ENCODE data around the gene PARP3. TPM values are rescaled to one million over a fixed set of nuclear protein-coding genes. Genes with fewer than 3 reads are reported as not detected.

PARP3 gene
- total RNA-seq, 2 donors from 2014 or later, result 22.0 to 45.9 TPM

DNA sequence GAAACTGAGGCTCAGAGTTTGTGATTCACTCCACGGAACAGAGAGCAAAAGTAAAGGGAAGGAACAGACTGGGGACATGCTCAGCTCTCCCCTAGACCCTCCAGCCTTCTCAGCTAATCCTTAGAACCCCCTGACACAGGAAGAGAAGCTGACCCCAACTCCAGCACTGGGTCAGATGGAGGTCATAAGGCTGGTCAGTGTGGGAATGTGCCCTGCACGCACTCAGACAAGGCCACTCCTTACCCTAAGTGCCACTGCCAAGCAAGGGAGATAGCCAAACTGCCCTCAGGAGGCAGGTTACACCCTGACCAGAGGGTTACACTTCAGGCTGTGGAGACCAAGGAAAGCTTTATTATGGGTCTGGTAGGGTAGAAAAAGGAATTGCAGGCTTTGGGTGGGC, 52.4 kb downstream of the PARP3 start:
- intact Hi-C loops (cut with DNase I), result no loop called here
- TF ChIP-seq POLR2AphosphoS5 (IDR thresholded peaks at IDR 0.05), result no peak
- TF ChIP-seq POLR2A (IDR thresholded peaks at IDR 0.05), result no peak
- TF ChIP-seq, protein P1, sequence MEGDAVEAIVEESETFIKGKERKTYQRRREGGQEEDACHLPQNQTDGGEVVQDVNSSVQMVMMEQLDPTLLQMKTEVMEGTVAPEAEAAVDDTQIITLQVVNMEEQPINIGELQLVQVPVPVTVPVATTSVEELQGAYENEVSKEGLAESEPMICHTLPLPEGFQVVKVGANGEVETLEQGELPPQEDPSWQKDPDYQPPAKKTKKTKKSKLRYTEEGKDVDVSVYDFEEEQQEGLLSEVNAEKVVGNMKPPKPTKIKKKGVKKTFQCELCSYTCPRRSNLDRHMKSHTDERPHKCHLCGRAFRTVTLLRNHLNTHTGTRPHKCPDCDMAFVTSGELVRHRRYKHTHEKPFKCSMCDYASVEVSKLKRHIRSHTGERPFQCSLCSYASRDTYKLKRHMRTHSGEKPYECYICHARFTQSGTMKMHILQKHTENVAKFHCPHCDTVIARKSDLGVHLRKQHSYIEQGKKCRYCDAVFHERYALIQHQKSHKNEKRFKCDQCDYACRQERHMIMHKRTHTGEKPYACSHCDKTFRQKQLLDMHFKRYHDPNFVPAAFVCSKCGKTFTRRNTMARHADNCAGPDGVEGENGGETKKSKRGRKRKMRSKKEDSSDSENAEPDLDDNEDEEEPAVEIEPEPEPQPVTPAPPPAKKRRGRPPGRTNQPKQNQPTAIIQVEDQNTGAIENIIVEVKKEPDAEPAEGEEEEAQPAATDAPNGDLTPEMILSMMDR (IDR thresholded peaks at IDR 0.05), result no peak
- H3K27ac ChIP-seq, result peak overlapping the region in 1 of 2 donors; percentile 88
- 78% methylated on average over 2 of the region's 2 CpGs for WGBS
- no peaks in the 10 kb centered on the region for H3K9me3 ChIP-seq
- no peak for DNase-seq (ENCODE audit: low spot score)
- peak overlapping the region; percentile 55 to 80 for H3K4me3 ChIP-seq
- H3K36me3 ChIP-seq, result no peaks in the 10 kb centered on the region
- peaks cover 7% of the 10 kb centered on the region for H3K4me1 ChIP-seq (replicated peaks)
- no peaks in the 10 kb centered on the region for H3K27me3 ChIP-seq (replicated peaks; ENCODE audit: insufficient read depth)

DNA sequence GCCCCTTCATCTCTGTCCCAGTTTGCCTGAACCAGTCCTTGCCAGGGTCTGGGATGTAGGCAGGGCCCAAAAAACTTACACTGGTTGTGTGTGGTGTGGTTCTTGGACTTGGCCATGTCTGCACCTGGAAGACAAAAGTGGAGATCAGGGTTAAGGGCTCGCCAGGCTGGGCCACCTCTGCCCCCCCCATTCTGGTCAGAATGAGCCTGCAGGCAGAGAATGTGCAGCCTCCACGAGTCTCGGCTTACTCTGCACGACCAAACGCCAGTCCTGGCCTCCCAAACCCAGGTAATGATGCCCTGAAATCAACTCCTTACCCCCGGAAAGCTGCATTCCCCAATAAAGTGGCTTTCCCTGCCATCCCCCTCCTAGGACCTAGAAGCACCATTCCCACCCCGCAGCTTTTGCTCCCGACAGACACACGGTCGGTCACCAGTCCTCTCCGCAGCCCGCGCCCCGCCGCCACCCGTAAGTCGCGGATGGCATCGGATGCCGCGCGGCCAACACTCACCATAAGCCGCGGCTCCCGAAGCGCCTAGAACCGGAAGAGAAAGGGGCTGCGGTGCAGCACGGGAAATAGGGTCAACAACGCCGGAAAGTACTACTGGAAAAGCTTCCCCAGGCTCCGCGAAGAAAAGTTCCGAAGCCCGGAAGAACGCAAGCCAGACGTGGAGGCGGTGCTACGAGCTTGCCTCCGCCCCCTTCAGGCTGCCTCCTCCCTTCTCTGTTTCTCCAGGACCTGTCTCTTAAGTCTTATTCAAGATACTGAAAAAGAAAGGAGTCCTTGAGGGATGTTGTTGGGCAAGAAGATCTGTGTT, 53.4 kb downstream of the PARP3 start, which contains the start of gene RPL29:
Gene RPL29 (minus strand): TSS at position 550 of the 818 bp plus-strand sequence. CDS start 434 bp downstream, at position 116.
- 0% methylated on average over 26 of the region's 40 CpGs for WGBS
- DNase-seq (ENCODE audit: low spot score), result peak; percentile 89
- TF ChIP-seq, protein P1 (IDR thresholded peaks at IDR 0.05), result peak in 3 of 4 experiments; percentile 45 to 64 (median 45)
- TF ChIP-seq POLR2AphosphoS5 (IDR thresholded peaks at IDR 0.05) (peak; percentile 99), POLR2A (IDR thresholded peaks at IDR 0.05) (peak; percentile 56)
- Histone ChIP-seq H3K4me3 (peak within 1 kb of the TSS; percentile 55 to 80), H3K36me3 (no peaks in the 10 kb centered on the region), H3K4me1 (replicated peaks) (peaks cover 7% of the 10 kb centered on the region), H3K27ac (peak within 1 kb of the TSS; percentile 80 to 88), H3K9me3 (no peaks in the 10 kb centered on the region), H3K27me3 (replicated peaks; ENCODE audit: insufficient read depth) (no peaks in the 10 kb centered on the region)
- intact Hi-C loops (cut with DNase I), result no loop called here

GRCh38 chr3:51997172-51997571, 55.0 kb downstream of the PARP3 start:
- Histone ChIP-seq H3K27ac (no peak overlapping the region), H3K4me3 (no peak overlapping the region), H3K4me1 (replicated peaks) (peaks cover 7% of the 10 kb centered on the region), H3K36me3 (no peaks in the 10 kb centered on the region), H3K9me3 (no peaks in the 10 kb centered on the region), H3K27me3 (replicated peaks; ENCODE audit: insufficient read depth) (no peaks in the 10 kb centered on the region)
- DNase-seq (ENCODE audit: low spot score), result no peak
- WGBS, result 75% methylated on average over 2 of the region's 2 CpGs
- intact Hi-C loops (cut with DNase I), result no loop called here
- TF ChIP-seq POLR2AphosphoS5 (IDR thresholded peaks at IDR 0.05) (no peak), POLR2A (IDR thresholded peaks at IDR 0.05) (no peak)
- TF ChIP-seq, protein P1 (IDR thresholded peaks at IDR 0.05), result no peak

DNA sequence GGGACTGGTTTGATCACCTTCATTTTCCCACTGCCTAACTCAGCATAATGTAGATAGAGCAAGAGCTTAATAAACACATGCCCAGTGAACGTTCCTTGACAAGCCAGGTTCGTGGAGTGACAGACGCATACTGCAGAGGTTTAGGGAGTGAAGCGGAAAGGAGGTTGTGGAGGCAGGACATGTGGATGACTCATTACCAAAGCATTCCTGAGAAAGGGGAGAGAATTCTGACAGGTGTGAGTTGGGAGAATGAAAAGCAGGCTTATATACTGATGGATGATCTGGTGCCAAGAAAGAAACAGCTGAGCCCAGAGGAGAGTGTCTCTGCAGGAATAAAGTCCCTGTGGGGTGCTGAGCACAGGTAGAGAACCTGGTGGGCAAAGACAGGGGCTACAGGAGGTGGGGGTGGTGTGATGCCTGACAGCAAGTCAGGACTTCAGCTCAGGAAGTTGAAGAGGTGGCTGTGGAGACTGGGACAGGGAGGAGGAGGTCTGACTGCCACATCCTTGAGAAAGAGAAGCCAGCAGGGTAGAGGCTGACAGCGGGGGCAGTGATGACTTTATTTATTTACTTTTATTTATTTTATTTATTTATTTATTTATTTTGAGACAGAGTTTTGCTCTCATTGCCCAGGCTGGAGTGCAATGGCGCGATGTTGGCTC, 55.9 kb downstream of the PARP3 start:
- Histone ChIP-seq H3K4me1 (replicated peaks) (peaks cover 7% of the 10 kb centered on the region), H3K27me3 (replicated peaks; ENCODE audit: insufficient read depth) (no peaks in the 10 kb centered on the region), H3K36me3 (no peaks in the 10 kb centered on the region), H3K27ac (peak overlapping the region in 1 of 2 donors; percentile 14), H3K9me3 (no peaks in the 10 kb centered on the region), H3K4me3 (no peak overlapping the region)
- WGBS, result 47% methylated on average over 7 of the region's 7 CpGs
- TF ChIP-seq, protein P1 (IDR thresholded peaks at IDR 0.05), result no peak
- TF ChIP-seq POLR2AphosphoS5 (IDR thresholded peaks at IDR 0.05), result peak; percentile 19
- TF ChIP-seq POLR2A (IDR thresholded peaks at IDR 0.05), result no peak
- no peak for DNase-seq (ENCODE audit: low spot score)
- intact Hi-C loops (cut with DNase I), result no loop called here

Small RNA genes lying within 50 kb of the gene (small RNA-seq; reads per million reads assigned to genes)
- 0 reads per million in 2 donors for gene AC115284.1

Other genes with a start within 250 kb of the PARP3 start
- gene GRM2, start 235.3 kb upstream of the PARP3 start, total RNA-seq, result 1 to 10 TPM in 1 of 2 donors, under 1 TPM in 1; 0.32 to 5.5 TPM
- gene IQCF6, start 163.1 kb upstream of the PARP3 start, total RNA-seq, result not detected
- not detected for gene IQCF2, start 80.7 kb upstream of the PARP3 start, total RNA-seq
- 1 to 10 TPM in 1 of 2 donors, not detected in 1; 2.0 TPM for gene IQCF5, start 66.8 kb upstream of the PARP3 start, total RNA-seq
- 1 to 10 TPM in 1 of 2 donors, not detected in 1; 4.5 TPM for gene IQCF1, start 39.0 kb upstream of the PARP3 start, total RNA-seq
- 10 to 100 TPM; 14.9 to 18.6 TPM for gene RRP9, start 459 bp upstream of the PARP3 start, total RNA-seq
- under 1 TPM; 0.41 to 0.97 TPM for gene GPR62, start 13.0 kb downstream of the PARP3 start, total RNA-seq
- 10 to 100 TPM; 74.0 to 74.1 TPM for gene PCBP4, start 25.1 kb downstream of the PARP3 start, total RNA-seq
- gene ABHD14B, start 31.7 kb downstream of the PARP3 start, total RNA-seq, result 100 to 1,000 TPM in 1 of 2 donors, 10 to 100 TPM in 1; 53.7 to 128 TPM
- gene ABHD14A, start 32.7 kb downstream of the PARP3 start, total RNA-seq, result 10 to 100 TPM; 55.3 to 58.5 TPM
- 10 to 100 TPM; 42.1 to 82.6 TPM for gene ACY1, start 41.2 kb downstream of the PARP3 start, total RNA-seq
- gene RPL29, start 53.5 kb downstream of the PARP3 start, total RNA-seq, result 1,000 to 10,000 TPM; 1,249 to 2,015 TPM
- 10 to 100 TPM in 1 of 2 donors, 1 to 10 TPM in 1; 9.1 to 34.0 TPM for gene DUSP7, start 114.2 kb downstream of the PARP3 start, total RNA-seq
- gene POC1A, start 212.1 kb downstream of the PARP3 start, total RNA-seq, result 1 to 10 TPM; 2.5 to 5.3 TPM

All from prostate gland (tissue), 2 donors.